ENCODE measurements around the gene EXOC4.
"Not testable (repeated sequence)": the region's sequence is repeated elsewhere in the genome, so short reads cannot be mapped to it uniquely, and the experiment has no call there.

Gene EXOC4

DNA sequence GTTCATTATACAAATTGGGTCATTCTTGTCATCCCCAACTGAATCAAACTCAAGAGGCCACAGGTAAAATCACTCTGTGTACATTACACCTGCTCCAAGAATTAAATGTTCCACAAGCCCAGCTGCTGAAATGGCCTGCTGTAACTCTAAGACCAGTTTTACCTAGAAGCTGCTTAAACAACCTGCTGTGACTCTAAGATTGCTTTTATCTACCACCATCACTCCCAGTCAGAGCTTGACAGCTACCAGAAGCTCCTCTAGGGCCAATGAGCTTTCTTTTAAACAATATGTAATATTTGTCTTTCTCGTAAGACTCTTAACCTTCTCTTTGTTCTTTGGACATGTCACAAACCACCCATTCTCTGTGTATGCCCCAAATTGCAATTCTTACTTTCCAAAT, 732.4 kb downstream of the EXOC4 start:
- no peak for ATAC-seq (ENCODE audit: low read depth)
- DNase-seq (ENCODE audit: low spot score): no peak
- Histone ChIP-seq H3K36me3 (ENCODE audit: low read depth) (no peaks in the 10 kb centered on the region), H3K27me3 (ENCODE audit: insufficient read depth, poor library complexity, severe bottlenecking) (no peaks in the 10 kb centered on the region), H3K27ac (ENCODE audit: poor library complexity, severe bottlenecking) (no peak overlapping the region), H3K4me1 (ENCODE audit: insufficient read depth, poor library complexity, severe bottlenecking) (no peaks in the 10 kb centered on the region), H3K9me3 (ENCODE audit: severe bottlenecking) (no peaks in the 10 kb centered on the region), H3K4me3 (ENCODE audit: severe bottlenecking) (no peak overlapping the region)
- TF ChIP-seq, protein P1, sequence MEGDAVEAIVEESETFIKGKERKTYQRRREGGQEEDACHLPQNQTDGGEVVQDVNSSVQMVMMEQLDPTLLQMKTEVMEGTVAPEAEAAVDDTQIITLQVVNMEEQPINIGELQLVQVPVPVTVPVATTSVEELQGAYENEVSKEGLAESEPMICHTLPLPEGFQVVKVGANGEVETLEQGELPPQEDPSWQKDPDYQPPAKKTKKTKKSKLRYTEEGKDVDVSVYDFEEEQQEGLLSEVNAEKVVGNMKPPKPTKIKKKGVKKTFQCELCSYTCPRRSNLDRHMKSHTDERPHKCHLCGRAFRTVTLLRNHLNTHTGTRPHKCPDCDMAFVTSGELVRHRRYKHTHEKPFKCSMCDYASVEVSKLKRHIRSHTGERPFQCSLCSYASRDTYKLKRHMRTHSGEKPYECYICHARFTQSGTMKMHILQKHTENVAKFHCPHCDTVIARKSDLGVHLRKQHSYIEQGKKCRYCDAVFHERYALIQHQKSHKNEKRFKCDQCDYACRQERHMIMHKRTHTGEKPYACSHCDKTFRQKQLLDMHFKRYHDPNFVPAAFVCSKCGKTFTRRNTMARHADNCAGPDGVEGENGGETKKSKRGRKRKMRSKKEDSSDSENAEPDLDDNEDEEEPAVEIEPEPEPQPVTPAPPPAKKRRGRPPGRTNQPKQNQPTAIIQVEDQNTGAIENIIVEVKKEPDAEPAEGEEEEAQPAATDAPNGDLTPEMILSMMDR (IDR thresholded peaks at IDR 0.05; ENCODE audit: poor library complexity, severe bottlenecking): no peak

DNA sequence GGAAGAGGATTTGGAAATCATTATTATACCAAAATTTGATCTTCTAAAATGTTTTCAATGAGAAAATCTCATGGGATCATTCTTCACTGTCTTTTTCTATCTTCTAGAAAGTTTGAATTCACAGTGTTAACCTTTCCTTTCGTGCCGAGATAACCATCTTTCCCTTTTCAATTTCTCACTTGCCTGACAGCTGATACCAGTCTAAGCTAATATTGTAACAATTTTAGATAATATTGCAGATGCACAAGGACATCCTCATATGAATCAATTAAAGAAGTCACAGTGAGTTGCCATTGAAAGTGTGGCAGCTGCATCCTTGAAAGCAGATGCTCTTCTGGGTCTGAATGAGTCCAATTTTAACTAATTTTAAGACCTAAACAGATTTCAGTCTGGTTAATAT, 734.7 kb downstream of the EXOC4 start:
- H3K9me3 ChIP-seq (ENCODE audit: severe bottlenecking): no peaks in the 10 kb centered on the region
- H3K36me3 ChIP-seq (ENCODE audit: low read depth): no peaks in the 10 kb centered on the region
- no peaks in the 10 kb centered on the region for H3K27me3 ChIP-seq (ENCODE audit: insufficient read depth, poor library complexity, severe bottlenecking)
- TF ChIP-seq, protein P1 (IDR thresholded peaks at IDR 0.05; ENCODE audit: poor library complexity, severe bottlenecking): no peak
- DNase-seq (ENCODE audit: low spot score) (no peak), ATAC-seq (ENCODE audit: low read depth) (no peak)
- no peak overlapping the region for H3K4me3 ChIP-seq (ENCODE audit: severe bottlenecking)
- H3K4me1 ChIP-seq (ENCODE audit: insufficient read depth, poor library complexity, severe bottlenecking): no peaks in the 10 kb centered on the region
- no peak overlapping the region for H3K27ac ChIP-seq (ENCODE audit: poor library complexity, severe bottlenecking)

GRCh38 chr7:133993547-133993946, 740.7 kb downstream of the EXOC4 start:
- TF ChIP-seq, protein P1 (IDR thresholded peaks at IDR 0.05; ENCODE audit: poor library complexity, severe bottlenecking): no peak
- ATAC-seq (ENCODE audit: low read depth): no peak
- no peaks in the 10 kb centered on the region for H3K4me1 ChIP-seq (ENCODE audit: insufficient read depth, poor library complexity, severe bottlenecking)

GRCh38 chr7:133994100-133994499, 741.2 kb downstream of the EXOC4 start:
- not testable (repeated sequence) for H3K27me3 ChIP-seq (ENCODE audit: insufficient read depth, poor library complexity, severe bottlenecking); H3K27ac ChIP-seq (ENCODE audit: poor library complexity, severe bottlenecking); H3K36me3 ChIP-seq (ENCODE audit: low read depth); H3K4me3 ChIP-seq (ENCODE audit: severe bottlenecking); H3K9me3 ChIP-seq (ENCODE audit: severe bottlenecking); H3K4me1 ChIP-seq (ENCODE audit: insufficient read depth, poor library complexity, severe bottlenecking); ATAC-seq (ENCODE audit: low read depth); DNase-seq (ENCODE audit: low spot score)

More at GRCh38 chr7:133993547-133993946, 740.7 kb downstream of the EXOC4 start:
- Histone ChIP-seq H3K9me3 (ENCODE audit: severe bottlenecking) (no peaks in the 10 kb centered on the region), H3K4me3 (ENCODE audit: severe bottlenecking) (no peak overlapping the region), H3K27ac (ENCODE audit: poor library complexity, severe bottlenecking) (no peak overlapping the region), H3K27me3 (ENCODE audit: insufficient read depth, poor library complexity, severe bottlenecking) (no peaks in the 10 kb centered on the region), H3K36me3 (ENCODE audit: low read depth) (no peaks in the 10 kb centered on the region)
- DNase-seq (ENCODE audit: low spot score): no peak

- Histone ChIP-seq H3K36me3 (ENCODE audit: low read depth) (no peaks in the 10 kb centered on the region), H3K27me3 (ENCODE audit: insufficient read depth, poor library complexity, severe bottlenecking) (no peaks in the 10 kb centered on the region), H3K9me3 (ENCODE audit: severe bottlenecking) (no peaks in the 10 kb centered on the region), H3K4me1 (ENCODE audit: insufficient read depth, poor library complexity, severe bottlenecking) (no peaks in the 10 kb centered on the region), H3K4me3 (ENCODE audit: severe bottlenecking) (no peak overlapping the region), H3K27ac (ENCODE audit: poor library complexity, severe bottlenecking) (no peak overlapping the region)
- DNase-seq (ENCODE audit: low spot score) (no peak), ATAC-seq (ENCODE audit: low read depth) (no peak)
- TF ChIP-seq, protein P1 (IDR thresholded peaks at IDR 0.05; ENCODE audit: poor library complexity, severe bottlenecking): no peak
Measured at GRCh38 chr7:133997463-133997862, 744.6 kb downstream of the EXOC4 start.

All from RWPE2 (cell line).